ENCODE data around the gene SPC25. TPM values are rescaled to one million over a fixed set of nuclear protein-coding genes. Genes with fewer than 3 reads are reported as not detected.

SPC25 gene
- total and polyA plus RNA-seq, 4 donors = 0.58 to 8.2 (median 2.1) TPM; not detected in 1

DNA sequence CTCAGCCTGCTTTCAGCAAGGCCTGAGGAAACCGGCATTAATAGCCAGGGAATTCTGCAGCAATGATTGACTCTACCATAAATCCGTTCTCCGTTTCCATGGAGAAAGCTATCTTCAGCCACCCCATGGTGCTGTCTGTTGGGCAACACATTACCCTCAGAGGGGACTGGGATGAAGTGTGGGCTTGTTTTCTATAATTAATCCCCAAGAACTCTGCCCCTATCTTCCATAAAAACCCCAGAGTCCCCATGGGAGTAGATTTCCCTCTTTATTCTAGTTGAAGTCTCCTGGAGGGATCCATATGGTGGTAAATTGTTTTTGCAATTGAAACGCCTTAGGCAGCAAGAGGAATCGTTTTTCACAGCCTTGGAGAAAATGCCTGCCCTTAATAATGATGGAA is 20.1 kb upstream of the SPC25 start:
- H3K9me3 ChIP-seq (ENCODE audit: control insufficient read depth in 4 of 4, low read length in 3 of 4) = no peaks in the 10 kb centered on the region
- H3K4me3 ChIP-seq (ENCODE audit: low read depth in 1 of 3, low read length in 3 of 3) = no peak overlapping the region
- no peaks in the 10 kb centered on the region for H3K27me3 ChIP-seq (ENCODE audit: control insufficient read depth in 4 of 4, insufficient read depth in 4 of 4, low read length in 3 of 4)
- no peak for DNase-seq (ENCODE audit: low spot score)
- peaks cover 2 to 11% (median 7%) of the 10 kb centered on the region in 4 donors for H3K4me1 ChIP-seq (ENCODE audit: control insufficient read depth in 4 of 4, insufficient read depth in 4 of 4, low read length in 3 of 4)
- no peaks in the 10 kb centered on the region for H3K36me3 ChIP-seq (ENCODE audit: control insufficient read depth in 4 of 4, insufficient read depth in 3 of 4, low read depth in 1 of 4, low read length in 3 of 4)
- no peak overlapping the region for H3K9ac ChIP-seq (ENCODE audit: low read depth in 1 of 2, low read length in 2 of 2)
- TF ChIP-seq, protein P1, sequence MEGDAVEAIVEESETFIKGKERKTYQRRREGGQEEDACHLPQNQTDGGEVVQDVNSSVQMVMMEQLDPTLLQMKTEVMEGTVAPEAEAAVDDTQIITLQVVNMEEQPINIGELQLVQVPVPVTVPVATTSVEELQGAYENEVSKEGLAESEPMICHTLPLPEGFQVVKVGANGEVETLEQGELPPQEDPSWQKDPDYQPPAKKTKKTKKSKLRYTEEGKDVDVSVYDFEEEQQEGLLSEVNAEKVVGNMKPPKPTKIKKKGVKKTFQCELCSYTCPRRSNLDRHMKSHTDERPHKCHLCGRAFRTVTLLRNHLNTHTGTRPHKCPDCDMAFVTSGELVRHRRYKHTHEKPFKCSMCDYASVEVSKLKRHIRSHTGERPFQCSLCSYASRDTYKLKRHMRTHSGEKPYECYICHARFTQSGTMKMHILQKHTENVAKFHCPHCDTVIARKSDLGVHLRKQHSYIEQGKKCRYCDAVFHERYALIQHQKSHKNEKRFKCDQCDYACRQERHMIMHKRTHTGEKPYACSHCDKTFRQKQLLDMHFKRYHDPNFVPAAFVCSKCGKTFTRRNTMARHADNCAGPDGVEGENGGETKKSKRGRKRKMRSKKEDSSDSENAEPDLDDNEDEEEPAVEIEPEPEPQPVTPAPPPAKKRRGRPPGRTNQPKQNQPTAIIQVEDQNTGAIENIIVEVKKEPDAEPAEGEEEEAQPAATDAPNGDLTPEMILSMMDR (IDR thresholded peaks at IDR 0.05; ENCODE audit: low read depth, low read length, missing input control) = no peak
- TF ChIP-seq, protein P2, sequence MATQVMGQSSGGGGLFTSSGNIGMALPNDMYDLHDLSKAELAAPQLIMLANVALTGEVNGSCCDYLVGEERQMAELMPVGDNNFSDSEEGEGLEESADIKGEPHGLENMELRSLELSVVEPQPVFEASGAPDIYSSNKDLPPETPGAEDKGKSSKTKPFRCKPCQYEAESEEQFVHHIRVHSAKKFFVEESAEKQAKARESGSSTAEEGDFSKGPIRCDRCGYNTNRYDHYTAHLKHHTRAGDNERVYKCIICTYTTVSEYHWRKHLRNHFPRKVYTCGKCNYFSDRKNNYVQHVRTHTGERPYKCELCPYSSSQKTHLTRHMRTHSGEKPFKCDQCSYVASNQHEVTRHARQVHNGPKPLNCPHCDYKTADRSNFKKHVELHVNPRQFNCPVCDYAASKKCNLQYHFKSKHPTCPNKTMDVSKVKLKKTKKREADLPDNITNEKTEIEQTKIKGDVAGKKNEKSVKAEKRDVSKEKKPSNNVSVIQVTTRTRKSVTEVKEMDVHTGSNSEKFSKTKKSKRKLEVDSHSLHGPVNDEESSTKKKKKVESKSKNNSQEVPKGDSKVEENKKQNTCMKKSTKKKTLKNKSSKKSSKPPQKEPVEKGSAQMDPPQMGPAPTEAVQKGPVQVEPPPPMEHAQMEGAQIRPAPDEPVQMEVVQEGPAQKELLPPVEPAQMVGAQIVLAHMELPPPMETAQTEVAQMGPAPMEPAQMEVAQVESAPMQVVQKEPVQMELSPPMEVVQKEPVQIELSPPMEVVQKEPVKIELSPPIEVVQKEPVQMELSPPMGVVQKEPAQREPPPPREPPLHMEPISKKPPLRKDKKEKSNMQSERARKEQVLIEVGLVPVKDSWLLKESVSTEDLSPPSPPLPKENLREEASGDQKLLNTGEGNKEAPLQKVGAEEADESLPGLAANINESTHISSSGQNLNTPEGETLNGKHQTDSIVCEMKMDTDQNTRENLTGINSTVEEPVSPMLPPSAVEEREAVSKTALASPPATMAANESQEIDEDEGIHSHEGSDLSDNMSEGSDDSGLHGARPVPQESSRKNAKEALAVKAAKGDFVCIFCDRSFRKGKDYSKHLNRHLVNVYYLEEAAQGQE (IDR thresholded peaks at IDR 0.05) = no peak
- no peak for TF ChIP-seq GABPA (IDR thresholded peaks at IDR 0.05 in 1 of 2, conservative IDR thresholded peaks at IDR 0.05 in 1 of 2)
- whole genome bisulfite sequencing = 76% methylated on average over 5 of the region's 5 CpGs
- H3K27ac ChIP-seq (ENCODE audit: low read depth in 1 of 2, low read length in 2 of 2) = no peak overlapping the region

DNA sequence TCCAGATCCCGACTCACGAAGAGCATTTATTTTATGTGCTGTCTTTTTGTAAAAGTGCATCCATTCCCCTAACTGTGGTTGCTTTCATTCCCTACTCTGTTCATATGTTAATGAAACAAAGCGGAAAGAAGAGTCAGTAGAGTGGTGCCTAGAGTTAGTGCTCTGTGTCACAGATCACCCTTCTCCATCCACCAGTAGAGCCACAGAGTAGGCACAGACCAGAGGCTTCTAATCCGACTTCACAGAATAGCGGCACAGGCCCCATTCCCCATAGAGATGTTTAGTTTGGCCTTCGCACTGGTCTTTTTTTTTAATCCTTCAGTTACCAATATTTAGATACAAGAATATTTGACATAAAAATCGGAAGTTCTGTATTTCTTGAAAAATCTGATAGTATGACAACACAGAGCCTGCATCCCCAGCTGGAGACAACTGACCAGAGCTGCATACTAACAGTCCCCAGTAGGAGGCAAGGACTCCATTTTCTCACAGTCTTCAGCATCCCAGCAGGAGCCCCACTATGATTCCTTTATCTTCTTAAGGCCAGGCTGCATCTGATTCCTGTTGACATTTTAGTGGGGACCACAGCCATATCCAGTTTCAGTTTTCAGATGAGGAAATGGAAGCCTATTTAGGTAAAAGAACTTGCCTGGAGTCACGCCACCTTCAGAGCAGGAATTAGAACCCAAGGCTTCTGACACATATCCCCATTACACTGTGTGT is 17.9 kb upstream of the SPC25 start:
- no peaks in the 10 kb centered on the region for H3K9me3 ChIP-seq (ENCODE audit: control insufficient read depth in 4 of 4, low read length in 3 of 4)
- no peak for DNase-seq (ENCODE audit: low spot score)
- no peak overlapping the region for H3K27ac ChIP-seq (ENCODE audit: low read depth in 1 of 2, low read length in 2 of 2)
- peaks cover 2 to 5% (median 4%) of the 10 kb centered on the region in 4 donors for H3K4me1 ChIP-seq (ENCODE audit: control insufficient read depth in 4 of 4, insufficient read depth in 4 of 4, low read length in 3 of 4)
- TF ChIP-seq, protein P3, sequence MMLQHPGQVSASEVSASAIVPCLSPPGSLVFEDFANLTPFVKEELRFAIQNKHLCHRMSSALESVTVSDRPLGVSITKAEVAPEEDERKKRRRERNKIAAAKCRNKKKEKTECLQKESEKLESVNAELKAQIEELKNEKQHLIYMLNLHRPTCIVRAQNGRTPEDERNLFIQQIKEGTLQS (IDR thresholded peaks at IDR 0.05) = no peak
- TF ChIP-seq JUND (IDR thresholded peaks at IDR 0.05) (no peak), EGR1 (IDR thresholded peaks at IDR 0.05; ENCODE audit: low read depth in 2 of 2) (no peak), FOXA2 (IDR thresholded peaks at IDR 0.05) (no peak), YY1 (IDR thresholded peaks at IDR 0.05) (no peak), RAD21 (IDR thresholded peaks at IDR 0.05) (no peak), HNF4A (conservative IDR thresholded peaks at IDR 0.05) (no peak), NR2F2 (IDR thresholded peaks at IDR 0.05) (no peak), HNF4G (IDR thresholded peaks at IDR 0.05) (no peak), RXRA (IDR thresholded peaks at IDR 0.05) (no peak), TAF1 (conservative IDR thresholded peaks at IDR 0.05) (no peak)
- TF ChIP-seq, protein P2 (IDR thresholded peaks at IDR 0.05) = no peak
- TF ChIP-seq, protein P1 (IDR thresholded peaks at IDR 0.05; ENCODE audit: low read depth, low read length, missing input control) = no peak
- TF ChIP-seq, protein P4, sequence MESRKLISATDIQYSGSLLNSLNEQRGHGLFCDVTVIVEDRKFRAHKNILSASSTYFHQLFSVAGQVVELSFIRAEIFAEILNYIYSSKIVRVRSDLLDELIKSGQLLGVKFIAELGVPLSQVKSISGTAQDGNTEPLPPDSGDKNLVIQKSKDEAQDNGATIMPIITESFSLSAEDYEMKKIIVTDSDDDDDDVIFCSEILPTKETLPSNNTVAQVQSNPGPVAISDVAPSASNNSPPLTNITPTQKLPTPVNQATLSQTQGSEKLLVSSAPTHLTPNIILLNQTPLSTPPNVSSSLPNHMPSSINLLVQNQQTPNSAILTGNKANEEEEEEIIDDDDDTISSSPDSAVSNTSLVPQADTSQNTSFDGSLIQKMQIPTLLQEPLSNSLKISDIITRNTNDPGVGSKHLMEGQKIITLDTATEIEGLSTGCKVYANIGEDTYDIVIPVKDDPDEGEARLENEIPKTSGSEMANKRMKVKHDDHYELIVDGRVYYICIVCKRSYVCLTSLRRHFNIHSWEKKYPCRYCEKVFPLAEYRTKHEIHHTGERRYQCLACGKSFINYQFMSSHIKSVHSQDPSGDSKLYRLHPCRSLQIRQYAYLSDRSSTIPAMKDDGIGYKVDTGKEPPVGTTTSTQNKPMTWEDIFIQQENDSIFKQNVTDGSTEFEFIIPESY (IDR thresholded peaks at IDR 0.05) = no peak
- TF ChIP-seq, protein P5, sequence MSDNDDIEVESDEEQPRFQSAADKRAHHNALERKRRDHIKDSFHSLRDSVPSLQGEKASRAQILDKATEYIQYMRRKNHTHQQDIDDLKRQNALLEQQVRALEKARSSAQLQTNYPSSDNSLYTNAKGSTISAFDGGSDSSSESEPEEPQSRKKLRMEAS (IDR thresholded peaks at IDR 0.05) = no peak
- H3K27me3 ChIP-seq (ENCODE audit: control insufficient read depth in 4 of 4, insufficient read depth in 4 of 4, low read length in 3 of 4) = peaks cover 0 to 2% (median 0%) of the 10 kb centered on the region in 4 donors
- WGBS = 92% methylated on average over 8 of the region's 8 CpGs
- no peak overlapping the region for H3K4me3 ChIP-seq (ENCODE audit: low read depth in 1 of 3, low read length in 3 of 3)
- no peak overlapping the region for H3K9ac ChIP-seq (ENCODE audit: low read depth in 1 of 2, low read length in 2 of 2)
- no peaks in the 10 kb centered on the region for H3K36me3 ChIP-seq (ENCODE audit: control insufficient read depth in 4 of 4, insufficient read depth in 3 of 4, low read depth in 1 of 4, low read length in 3 of 4)
